GM23338 (cell line): ENCODE measurements around the gene MPO. TPM values are rescaled to one million over a fixed set of nuclear protein-coding genes. Genes with fewer than 3 reads are reported as not detected.

Experiments used
- ATAC-seq: fragments of 200-7000 bp; cut with Tn5 transposase; 3 replicates; pipeline ENCODE4 v1.9.1; 2020
- DNase-seq: peaks from one replicate; pipeline ENCODE4 v3.0.0-alpha.2; 2015; ENCODE audit warnings: low spot score
- H2AFZ ChIP-seq: fragments of 200-600 bp; sonication (generic); 2 replicates; pipeline ENCODE4 v1.8.0; 2016; ENCODE audit warnings: antibody characterized with exemption, mild to moderate bottlenecking, moderate library complexity
- H3F3A ChIP-seq: fragments of 200-600 bp; sonication (generic); replicated peaks from 2 replicates; pipeline ENCODE4 v1.8.0; 2017; ENCODE audit warnings: antibody characterized with exemption, mixed run types, low read depth
- H3K27ac ChIP-seq: fragments of 200-600 bp; sonication (generic); 2 replicates; pipeline ENCODE4 v1.6.1; 2016; ENCODE audit warnings: low read depth
- H3K27me3 ChIP-seq: fragments of 200-600 bp; sonication (generic); 2 replicates; pipeline ENCODE4 v1.8.0; 2016; ENCODE audit warnings: mild to moderate bottlenecking, mixed run types, moderate library complexity; ENCODE audit not compliant: insufficient read depth
- H3K36me3 ChIP-seq: fragments of 200-600 bp; sonication (generic); 2 replicates; pipeline ENCODE4 v1.8.0; 2016; ENCODE audit warnings: mild to moderate bottlenecking; ENCODE audit not compliant: insufficient read depth
- H3K4me1 ChIP-seq: fragments of 200-600 bp; sonication (generic); 2 replicates; pipeline ENCODE4 v1.8.0; 2016; ENCODE audit warnings: mild to moderate bottlenecking, moderate library complexity; ENCODE audit not compliant: insufficient read depth
- H3K4me2 ChIP-seq: fragments of 200-600 bp; sonication (generic); 2 replicates; pipeline ENCODE4 v1.7.1; 2017; ENCODE audit warnings: mixed run types
- H3K4me3 ChIP-seq: fragments of 200-600 bp; sonication (generic); 2 replicates; pipeline ENCODE4 v1.6.1; 2016; ENCODE audit warnings: mixed run types
- H3K79me2 ChIP-seq: fragments of 200-600 bp; sonication (generic); replicated peaks from 2 replicates; pipeline ENCODE4 v1.8.0; 2017; ENCODE audit warnings: mild to moderate bottlenecking; ENCODE audit not compliant: insufficient read depth
- H3K9me2 ChIP-seq: fragments of 200-600 bp; sonication (generic); 2 replicates; pipeline ENCODE4 v1.8.0; 2017; ENCODE audit not compliant: insufficient read depth
- H4K20me1 ChIP-seq: fragments of 200-600 bp; sonication (generic); replicated peaks from 2 replicates; pipeline ENCODE4 v1.8.0; 2017; ENCODE audit warnings: mild to moderate bottlenecking; ENCODE audit not compliant: insufficient read depth
- H3K27ac Mint-ChIP-seq: 2 replicates; pipeline ENCODE4 v1.8.0; 2020; ENCODE audit warnings: inconsistent platforms, mild to moderate bottlenecking, moderate library complexity, mixed read lengths
- H3K27me3 Mint-ChIP-seq: 3 replicates; pipeline ENCODE4 v1.8.0; 2022; ENCODE audit warnings: low read depth, mild to moderate bottlenecking, moderate library complexity, mixed read lengths, inconsistent platforms; ENCODE audit not compliant: insufficient read depth, poor library complexity
- H3K36me3 Mint-ChIP-seq: 3 replicates; pipeline ENCODE4 v1.8.0; 2021; ENCODE audit warnings: low read depth, mild to moderate bottlenecking, inconsistent platforms, moderate library complexity, mixed read lengths
- H3K4me1 Mint-ChIP-seq: 3 replicates; pipeline ENCODE4 v1.8.0; 2020; ENCODE audit warnings: mild to moderate bottlenecking, inconsistent platforms, mixed read lengths
- H3K4me3 Mint-ChIP-seq: 3 replicates; pipeline ENCODE4 v1.8.0; 2021; ENCODE audit warnings: moderate library complexity, mild to moderate bottlenecking, inconsistent platforms, mixed read lengths
- H3K9me3 Mint-ChIP-seq: 3 replicates; pipeline ENCODE4 v1.8.0; 2020; ENCODE audit warnings: moderate library complexity, mild to moderate bottlenecking, inconsistent platforms, mixed read lengths
- CTCF ChIP-seq, 2 experiments: fragments of 200-600 bp in 1 of 2; sonication (generic) in 1 of 2; conservative IDR thresholded peaks; 2 replicates each; pipeline versions ENCODE4 v1.5.1 to v1.6.1; 2016 to 2017; ENCODE audit warnings: antibody characterized with exemption in 2 of 2, low read depth in 2 of 2, mild to moderate bottlenecking in 2 of 2, moderate library complexity in 1 of 2
- EZH2 ChIP-seq: fragments of 200-600 bp; sonication (generic); IDR thresholded peaks from one replicate; pipeline ENCODE4 v1.8.0; 2017; ENCODE audit warnings: antibody characterized with exemption, mild to moderate bottlenecking, low read depth; ENCODE audit not compliant: unreplicated experiment
- EZH2phosphoT487 ChIP-seq: fragments of 200-600 bp; sonication (generic); IDR thresholded peaks from one replicate; pipeline ENCODE4 v1.8.1; 2018; ENCODE audit warnings: antibody characterized with exemption; ENCODE audit not compliant: unreplicated experiment
- JUNB ChIP-seq: IDR thresholded peaks from one replicate; pipeline ENCODE4 v1.6.1; 2016; ENCODE audit warnings: antibody characterized with exemption; ENCODE audit not compliant: unreplicated experiment
- NANOG ChIP-seq: IDR thresholded peaks from 2 replicates; pipeline ENCODE4 v1.6.1; 2016; ENCODE audit warnings: antibody characterized with exemption, borderline replicate concordance
- POLR2AphosphoS5 ChIP-seq: IDR thresholded peaks from 2 replicates; pipeline ENCODE4 v1.6.1; 2016; ENCODE audit warnings: antibody characterized with exemption, low read depth
- STAT1 ChIP-seq: IDR thresholded peaks from one replicate; pipeline ENCODE4 v1.6.1; 2016; ENCODE audit warnings: antibody characterized with exemption; ENCODE audit not compliant: unreplicated experiment
- ZNF462 ChIP-seq: fragments of 250-450 bp; sonication (Bioruptor Pico); IDR thresholded peaks from 2 replicates; pipeline ENCODE4 v1.5.0; 2020; ENCODE audit warnings: mild to moderate bottlenecking, moderate library complexity
- polyA plus RNA-seq: library from polyadenylated mRNA; unstranded; fragments of >200 nt; fragmentation: Nextera tagmentation; extraction: Ambion mirVana; gene quantifications from 2 replicates; pipeline ENCODE4 v1.2.1, GENCODE V29; 2016
- total RNA-seq: library from RNA; depleted of rRNA; stranded (reverse); fragments of >200 nt; shearing (Covaris generic); gene quantifications from 2 replicates; pipeline ENCODE4 v1.2.3, GENCODE V29; 2014
- TF ChIP-seq, protein P1 (sequence below): IDR thresholded peaks from 2 replicates; pipeline ENCODE4 v1.6.1; 2016; ENCODE audit warnings: antibody characterized with exemption
- TF ChIP-seq, protein P2 (sequence below): IDR thresholded peaks from one replicate; pipeline ENCODE4 v1.6.1; 2018; ENCODE audit warnings: antibody characterized with exemption; ENCODE audit not compliant: unreplicated experiment

The MPO gene
- total and polyA plus RNA-seq, 2 experiments from 2014 or later: 0.08 TPM; not detected in 1

DNA sequence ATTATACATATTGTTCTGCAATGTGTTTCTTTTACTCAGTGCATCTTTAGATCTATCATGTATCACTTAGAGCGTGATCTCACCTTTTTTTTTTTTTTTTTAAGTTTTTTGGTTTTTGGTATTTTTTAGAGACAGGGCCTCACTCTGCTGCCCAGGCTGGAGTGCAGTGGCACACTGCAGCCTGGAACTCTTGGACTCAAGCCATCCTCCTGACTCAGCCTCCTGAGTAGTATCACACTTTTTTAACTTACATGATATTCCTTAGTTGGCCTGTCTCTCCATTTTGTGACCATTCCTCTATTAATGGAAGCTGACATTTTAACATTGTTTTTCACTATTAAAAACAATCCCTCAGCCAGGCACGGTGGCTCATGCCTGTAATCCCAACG lies 4.7 kb upstream of the MPO start:
- peaks cover 23% of the 10 kb centered on the region for H3K4me1 Mint-ChIP-seq
- H3K27ac Mint-ChIP-seq: peak overlapping the region; percentile 90; the same call in 1 of the 2 replicates
- Histone ChIP-seq H3K27me3 (peaks cover 4% of the 10 kb centered on the region; the same call in 1 of the 2 replicates), H3K9me2 (peaks cover 5% of the 10 kb centered on the region; the same call in 1 of the 2 replicates), H3K36me3 (no peaks in the 10 kb centered on the region), H3F3A (no peaks in the 10 kb centered on the region), H3K4me3 (no peak overlapping the region), H4K20me1 (no peaks in the 10 kb centered on the region), H3K4me1 (0 out of 2 replicates have a peak, but pooled peaks cover 20% of the 10 kb centered on the region), H2AFZ (peak overlapping the region; percentile 67), H3K27ac (no peak overlapping the region), H3K79me2 (no peaks in the 10 kb centered on the region), H3K4me2 (peak overlapping the region; percentile 49; the same call in 1 of the 2 replicates)
- DNase-seq (no peak), ATAC-seq (no peak)
- peaks cover 4% of the 10 kb centered on the region for H3K27me3 Mint-ChIP-seq
- no peaks in the 10 kb centered on the region for H3K9me3 Mint-ChIP-seq
- H3K36me3 Mint-ChIP-seq: no peaks in the 10 kb centered on the region
- no peak overlapping the region for H3K4me3 Mint-ChIP-seq
- TF ChIP-seq, protein P1, sequence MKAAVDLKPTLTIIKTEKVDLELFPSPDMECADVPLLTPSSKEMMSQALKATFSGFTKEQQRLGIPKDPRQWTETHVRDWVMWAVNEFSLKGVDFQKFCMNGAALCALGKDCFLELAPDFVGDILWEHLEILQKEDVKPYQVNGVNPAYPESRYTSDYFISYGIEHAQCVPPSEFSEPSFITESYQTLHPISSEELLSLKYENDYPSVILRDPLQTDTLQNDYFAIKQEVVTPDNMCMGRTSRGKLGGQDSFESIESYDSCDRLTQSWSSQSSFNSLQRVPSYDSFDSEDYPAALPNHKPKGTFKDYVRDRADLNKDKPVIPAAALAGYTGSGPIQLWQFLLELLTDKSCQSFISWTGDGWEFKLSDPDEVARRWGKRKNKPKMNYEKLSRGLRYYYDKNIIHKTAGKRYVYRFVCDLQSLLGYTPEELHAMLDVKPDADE: no peak
- TF ChIP-seq STAT1 (no peak), POLR2AphosphoS5 (no peak), ZNF462 (CRISPR knock-in tag) (no peak), NANOG (no peak), EZH2phosphoT487 (no peak), JUNB (no peak), CTCF (conservative IDR thresholded peaks at IDR 0.05; ENCODE audit: low read depth in 2 of 2) (no peak), EZH2 (no peak)
- TF ChIP-seq, protein P2, sequence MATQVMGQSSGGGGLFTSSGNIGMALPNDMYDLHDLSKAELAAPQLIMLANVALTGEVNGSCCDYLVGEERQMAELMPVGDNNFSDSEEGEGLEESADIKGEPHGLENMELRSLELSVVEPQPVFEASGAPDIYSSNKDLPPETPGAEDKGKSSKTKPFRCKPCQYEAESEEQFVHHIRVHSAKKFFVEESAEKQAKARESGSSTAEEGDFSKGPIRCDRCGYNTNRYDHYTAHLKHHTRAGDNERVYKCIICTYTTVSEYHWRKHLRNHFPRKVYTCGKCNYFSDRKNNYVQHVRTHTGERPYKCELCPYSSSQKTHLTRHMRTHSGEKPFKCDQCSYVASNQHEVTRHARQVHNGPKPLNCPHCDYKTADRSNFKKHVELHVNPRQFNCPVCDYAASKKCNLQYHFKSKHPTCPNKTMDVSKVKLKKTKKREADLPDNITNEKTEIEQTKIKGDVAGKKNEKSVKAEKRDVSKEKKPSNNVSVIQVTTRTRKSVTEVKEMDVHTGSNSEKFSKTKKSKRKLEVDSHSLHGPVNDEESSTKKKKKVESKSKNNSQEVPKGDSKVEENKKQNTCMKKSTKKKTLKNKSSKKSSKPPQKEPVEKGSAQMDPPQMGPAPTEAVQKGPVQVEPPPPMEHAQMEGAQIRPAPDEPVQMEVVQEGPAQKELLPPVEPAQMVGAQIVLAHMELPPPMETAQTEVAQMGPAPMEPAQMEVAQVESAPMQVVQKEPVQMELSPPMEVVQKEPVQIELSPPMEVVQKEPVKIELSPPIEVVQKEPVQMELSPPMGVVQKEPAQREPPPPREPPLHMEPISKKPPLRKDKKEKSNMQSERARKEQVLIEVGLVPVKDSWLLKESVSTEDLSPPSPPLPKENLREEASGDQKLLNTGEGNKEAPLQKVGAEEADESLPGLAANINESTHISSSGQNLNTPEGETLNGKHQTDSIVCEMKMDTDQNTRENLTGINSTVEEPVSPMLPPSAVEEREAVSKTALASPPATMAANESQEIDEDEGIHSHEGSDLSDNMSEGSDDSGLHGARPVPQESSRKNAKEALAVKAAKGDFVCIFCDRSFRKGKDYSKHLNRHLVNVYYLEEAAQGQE: no peak
